HG03095 (cell line): ENCODE data around the gene BPI.
"Not testable (repeated sequence)": the region's sequence is repeated elsewhere in the genome, so short reads cannot be mapped to it uniquely, and the experiment has no call there.

Source experiments
- ATAC-seq: cut with Tn5 transposase; IDR thresholded peaks from one replicate; pipeline ENCODE4 v1.9.1; 2021; ENCODE audit warnings: moderate library complexity; ENCODE audit not compliant: unreplicated experiment

The BPI gene

DNA sequence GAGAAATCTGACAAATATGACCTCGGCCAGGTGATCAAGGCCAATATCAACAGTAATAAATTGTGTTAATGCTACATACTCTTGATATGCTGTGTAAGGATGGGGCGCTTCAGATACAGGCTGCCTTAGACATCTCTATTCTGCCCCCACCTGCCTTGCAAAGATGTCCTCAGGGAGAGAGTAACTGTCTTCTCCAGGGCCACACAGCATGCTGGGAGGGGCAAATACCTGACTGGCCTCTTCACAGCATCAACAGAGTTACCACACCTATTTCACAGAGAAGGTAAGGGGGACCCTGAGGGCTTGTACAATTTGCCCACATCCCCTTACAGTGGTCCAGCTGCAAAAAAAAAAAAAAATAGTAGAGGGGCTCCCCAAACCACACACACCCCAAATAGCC is 26.3 kb upstream of the BPI start:
- ATAC-seq: no peak

DNA sequence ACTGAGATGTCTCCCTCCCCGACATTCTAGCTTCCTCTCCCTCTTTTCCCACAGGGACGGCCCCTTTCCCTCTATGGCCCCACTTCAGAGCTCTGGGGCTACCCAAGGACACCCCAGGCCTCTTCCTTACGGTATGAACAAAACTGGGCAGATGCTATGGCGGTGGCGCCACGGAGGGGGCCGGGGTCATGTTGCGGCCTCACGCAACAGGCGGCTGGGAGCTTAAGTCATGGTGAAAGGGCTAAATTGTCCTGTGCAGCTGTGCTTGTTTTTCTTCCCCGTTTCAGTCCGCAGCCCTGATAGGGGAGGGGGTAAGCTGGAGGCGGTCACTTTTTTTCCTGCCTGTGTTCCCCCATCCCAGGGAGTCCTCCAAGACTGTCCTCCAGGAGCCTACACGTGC is 25.8 kb upstream of the BPI start:
- ATAC-seq: no peak

DNA sequence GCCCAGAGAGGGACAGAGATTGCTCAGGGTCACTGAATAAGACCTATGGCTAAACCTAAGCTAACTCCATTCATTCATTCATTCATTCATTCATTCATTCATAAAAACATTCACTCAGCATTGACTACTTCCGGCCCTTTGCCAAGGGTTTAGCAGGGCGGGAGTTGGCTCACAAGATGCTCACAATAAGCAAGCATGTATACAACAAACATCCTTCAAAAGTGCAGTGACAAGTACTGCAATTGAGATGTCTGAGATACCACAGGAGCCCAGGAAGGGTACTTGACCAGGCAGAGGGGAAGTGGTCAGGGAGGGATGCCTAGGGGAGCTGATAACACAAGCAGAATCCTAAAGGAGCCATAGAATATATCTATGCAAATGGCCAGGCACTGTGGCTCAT is 25.2 kb upstream of the BPI start:
- ATAC-seq: no peak

DNA sequence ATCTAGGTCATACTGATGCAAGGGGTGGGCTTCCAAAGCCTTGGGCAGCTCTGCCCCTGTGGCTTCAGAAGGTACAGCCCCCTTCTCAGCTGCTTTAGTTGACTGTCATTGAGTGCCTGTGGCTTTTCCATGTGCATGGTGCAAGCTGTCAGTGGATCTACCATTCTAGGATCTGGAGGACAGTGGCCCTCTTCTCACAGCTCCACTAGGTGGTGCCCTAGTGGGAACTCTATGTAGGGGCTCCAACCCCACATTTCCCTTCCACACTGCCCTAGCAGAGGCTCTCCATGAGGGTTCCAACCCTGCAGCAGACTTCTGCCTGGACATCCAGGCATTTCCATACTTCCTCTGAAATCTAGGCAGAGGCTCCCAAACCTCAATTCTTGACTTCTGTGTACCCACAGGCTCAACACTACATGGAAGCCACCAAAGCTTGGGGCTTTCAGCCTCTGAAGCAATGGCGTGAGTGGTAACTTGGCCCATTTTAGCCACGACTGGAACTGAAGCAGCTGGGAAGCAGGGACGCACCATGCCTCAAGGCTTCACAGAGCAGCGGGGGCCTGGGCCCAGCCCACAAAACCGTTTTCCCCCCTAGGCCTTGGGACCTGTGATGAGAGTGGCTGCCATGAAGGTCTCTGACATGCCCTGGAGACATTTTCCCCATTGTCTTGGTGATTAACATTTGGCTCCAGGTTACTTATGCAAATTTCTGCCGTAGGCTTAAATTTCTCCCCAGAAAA is 22.6 kb upstream of the BPI start:
- not testable (repeated sequence) for ATAC-seq

DNA sequence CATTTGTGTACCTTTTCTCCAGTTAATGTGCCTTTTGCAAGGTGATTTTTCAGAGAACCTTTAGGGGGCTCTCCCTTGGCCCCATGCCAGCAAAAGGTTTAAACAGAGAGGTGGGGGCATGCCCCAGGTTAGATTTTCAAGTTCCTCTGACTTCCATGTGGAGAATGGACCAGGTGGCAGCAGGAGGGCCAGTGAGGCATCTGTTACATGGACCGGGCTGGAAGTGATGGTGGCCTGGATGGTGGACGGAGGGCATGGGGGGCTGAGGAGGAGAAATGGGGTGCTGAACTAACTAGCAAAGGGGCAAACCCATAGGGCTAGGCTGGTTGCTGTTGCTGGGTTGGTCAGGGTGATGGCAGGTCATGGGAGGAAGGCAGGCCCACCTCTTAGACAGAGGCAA is 20.7 kb upstream of the BPI start:
- no peak for ATAC-seq

DNA sequence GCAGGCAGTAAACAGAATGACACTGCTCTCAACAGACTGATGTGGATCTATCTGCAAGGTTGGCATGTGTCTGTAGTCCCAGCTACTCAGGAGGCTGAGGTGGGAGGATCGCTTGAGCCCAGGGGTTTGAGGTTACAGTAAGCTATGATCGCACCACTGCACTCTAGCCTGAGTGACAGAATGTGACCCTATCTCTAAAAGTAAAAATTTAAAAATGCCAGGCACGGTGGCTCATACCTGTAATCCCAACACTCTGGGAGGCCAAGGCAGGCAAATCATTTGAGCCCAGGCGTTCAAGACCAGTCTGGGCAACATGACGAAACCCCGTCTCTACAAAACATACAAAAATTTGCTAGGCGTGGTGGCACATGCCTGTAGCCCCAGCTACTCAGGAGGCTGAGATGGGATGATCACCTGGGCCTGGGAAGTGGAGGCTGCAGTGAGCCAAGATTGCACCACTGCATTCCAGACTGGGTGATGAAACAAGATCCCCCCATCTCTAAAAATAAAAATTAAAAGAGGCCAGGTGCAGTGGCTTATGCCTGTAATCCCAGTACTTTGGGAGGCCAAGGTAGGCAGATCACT is 19.8 kb upstream of the BPI start:
- not testable (repeated sequence) for ATAC-seq

DNA sequence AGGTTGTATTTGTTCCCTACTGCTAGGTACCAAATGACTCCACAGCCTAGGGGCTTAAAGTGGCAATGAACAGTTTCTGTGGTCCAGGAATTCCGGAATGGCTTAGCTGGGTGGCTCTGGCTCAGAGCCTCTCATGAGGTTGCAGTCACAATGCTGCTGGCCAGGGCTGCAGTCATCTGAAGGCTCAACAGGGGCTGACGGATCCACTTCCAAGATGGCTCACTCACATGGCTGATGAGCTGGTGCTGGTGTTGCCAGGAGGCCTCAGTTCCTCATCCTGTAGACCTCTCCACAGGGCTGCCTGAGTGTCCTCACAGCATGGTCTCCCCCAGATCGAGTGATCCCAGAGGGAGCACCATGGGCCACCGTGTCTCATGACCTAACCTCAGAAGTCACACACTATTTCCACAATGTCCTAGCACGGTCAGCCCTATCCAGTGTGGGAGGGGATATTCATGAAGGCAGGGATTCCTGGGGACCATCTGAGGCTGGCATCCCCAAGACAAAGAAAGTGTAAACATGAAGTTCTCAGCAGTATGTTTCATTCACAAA is 19.0 kb upstream of the BPI start:
- no peak for ATAC-seq

DNA sequence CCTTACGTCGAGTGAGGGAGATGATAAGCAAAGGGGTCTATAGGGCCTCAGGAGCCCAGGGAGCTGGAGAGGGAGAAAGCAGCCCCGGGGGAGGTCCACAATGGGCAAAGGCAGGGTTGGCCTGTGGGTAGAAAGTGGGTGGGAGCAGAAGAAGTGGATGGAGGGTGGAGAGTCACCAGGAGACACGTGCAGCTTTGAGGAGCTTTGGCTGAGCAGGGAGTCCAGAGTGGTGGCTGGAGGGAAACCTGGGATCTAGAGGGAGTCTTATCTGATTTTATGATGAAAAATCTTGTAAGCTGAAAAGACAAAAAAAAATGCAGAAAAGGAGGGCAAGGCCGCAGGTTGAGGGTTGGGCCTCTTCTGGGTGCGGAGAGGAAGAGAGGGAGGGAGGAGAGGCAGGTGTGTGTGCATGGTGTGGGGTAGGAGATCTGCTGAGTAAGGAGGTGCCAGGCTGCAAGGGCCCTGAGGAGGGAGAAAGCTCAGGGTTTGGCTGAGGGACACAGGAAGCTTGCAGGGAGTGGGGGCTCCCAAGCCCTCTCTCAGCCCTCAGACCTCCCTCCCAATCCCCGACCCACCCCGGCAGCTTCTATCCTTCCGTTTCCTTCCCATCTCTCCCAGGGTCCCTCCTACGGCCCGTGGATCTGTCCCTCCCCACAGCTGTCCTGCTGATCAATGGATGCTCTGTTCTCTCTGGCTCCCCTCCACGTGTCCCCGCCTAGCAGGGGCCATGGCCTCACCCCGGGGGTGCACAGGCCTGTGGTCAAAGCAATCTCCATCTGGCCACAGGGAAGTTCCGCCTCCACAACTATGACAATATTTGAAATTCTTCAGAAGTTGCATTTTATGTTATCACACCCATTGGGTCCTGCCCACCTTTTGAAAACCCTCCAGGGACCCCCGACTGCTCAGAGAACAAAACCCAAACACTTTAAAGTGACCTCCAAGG is 17.1 kb upstream of the BPI start:
- no peak for ATAC-seq

DNA sequence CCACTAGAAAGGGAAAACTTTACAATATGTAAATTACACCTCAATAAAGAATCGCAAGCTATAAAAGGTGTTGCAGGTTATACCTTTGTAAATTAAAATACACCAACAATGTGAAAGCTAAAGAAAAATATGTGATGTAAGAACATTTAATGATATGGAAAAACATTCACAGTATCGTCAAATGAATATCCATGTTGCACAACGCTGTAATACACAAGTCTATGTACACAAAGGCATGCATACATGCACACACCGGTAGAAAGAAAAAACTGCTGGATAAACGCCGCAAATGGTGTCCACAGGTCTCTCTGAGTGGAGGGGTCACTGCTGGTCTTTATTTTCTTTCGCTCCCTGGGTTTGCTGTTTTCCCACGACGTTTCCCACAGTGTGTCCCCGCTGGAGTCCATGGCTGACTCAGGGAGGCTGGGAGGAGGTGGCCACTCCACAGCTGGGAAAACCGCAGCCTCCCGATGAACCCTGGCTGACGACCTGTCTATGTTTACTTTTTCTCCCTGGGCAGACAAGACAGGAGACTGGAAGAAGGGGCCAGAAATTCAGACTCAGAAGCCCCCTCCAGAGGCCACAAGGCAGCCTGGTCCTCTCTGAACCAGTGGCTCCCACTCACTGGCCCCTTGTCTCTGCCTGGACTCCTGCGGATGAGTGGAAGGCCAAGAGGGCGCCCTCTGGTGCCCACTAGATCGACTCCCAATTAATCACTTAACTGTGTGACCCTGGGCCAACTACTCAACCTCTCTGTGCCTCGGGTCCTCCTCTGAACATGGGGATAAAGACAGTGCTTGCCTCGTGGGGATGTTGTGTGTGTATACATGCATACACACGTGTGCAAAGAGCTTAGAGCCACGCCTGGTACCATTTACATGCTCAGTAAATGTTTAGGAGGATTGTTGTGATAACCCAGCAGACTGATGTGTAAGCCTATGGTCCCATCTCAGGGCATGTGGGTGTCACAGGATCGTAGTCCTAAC is 12.8 kb upstream of the BPI start:
- no peak for ATAC-seq

DNA sequence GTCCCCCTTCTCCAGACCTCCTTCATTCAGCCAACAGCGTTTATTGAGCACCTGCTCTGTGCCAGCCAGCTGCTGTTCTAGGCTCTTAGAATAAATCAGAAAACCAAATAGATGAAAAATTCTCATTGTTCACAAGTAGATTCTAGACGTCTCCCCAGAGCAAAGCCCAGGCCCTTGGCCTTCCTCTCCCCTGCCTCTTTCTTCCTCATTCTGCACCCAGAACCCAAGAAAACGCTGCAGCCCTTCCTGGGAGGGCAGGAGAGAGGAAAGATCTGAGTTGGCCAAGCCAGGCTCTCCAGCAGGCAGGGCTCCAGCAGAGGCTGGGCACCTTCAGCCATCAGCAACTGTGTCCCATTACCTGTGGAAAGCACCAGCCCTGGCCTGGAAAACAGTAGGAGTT is 12.0 kb upstream of the BPI start:
- ATAC-seq: no peak

DNA sequence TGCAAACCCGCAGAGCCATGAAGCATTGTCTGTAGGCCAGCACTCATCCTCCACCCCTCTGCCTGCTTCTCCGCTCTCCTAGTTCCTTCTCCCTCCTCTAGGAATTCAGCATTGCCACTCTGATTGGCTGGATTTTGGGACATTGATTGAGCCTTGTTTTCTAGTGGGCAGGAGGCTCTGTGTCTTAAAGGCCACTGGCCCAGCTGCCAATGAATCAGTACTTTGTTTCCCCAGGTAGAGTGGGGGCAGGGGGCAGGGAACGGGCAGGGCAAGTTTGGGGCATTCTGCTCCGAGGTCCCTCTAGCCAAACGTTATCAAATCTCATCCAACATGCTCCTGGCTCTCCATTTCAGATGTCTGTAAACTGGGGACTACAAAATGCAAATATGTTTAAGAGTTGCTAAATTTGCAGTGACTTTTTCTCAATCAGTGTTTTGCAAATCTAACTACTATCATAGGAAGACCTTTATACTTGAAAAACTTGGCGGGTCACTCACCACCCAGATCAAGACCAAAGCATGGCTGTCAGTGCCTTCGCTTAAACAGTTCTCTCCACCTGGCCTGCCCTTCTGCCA is 10.4 kb upstream of the BPI start:
- ATAC-seq: no peak

DNA sequence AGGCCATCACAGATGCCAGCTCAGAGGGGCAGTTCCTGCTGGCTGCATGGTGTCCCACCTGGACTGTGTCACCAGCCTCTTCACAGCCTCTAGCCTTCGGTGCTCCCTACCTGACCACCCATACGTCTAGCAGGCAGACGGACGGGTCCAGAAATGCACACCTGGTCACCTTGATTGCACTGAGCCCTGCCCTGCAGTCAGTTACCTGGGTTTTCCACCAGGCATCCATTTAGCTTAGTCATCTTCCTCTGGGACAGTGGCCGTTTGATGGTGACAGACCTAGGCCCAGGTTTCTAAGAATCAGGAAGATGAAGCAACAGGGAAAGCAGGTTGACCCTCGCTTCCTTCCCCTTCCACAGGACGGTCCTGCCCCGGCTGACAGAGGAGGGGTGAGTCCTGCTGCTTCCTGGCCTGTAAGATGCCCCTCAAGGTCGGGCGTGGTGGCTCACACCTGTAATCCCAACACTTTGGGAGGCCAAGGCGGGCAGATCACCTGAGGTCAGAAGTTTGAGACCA is 9.8 kb upstream of the BPI start:
- no peak for ATAC-seq

DNA sequence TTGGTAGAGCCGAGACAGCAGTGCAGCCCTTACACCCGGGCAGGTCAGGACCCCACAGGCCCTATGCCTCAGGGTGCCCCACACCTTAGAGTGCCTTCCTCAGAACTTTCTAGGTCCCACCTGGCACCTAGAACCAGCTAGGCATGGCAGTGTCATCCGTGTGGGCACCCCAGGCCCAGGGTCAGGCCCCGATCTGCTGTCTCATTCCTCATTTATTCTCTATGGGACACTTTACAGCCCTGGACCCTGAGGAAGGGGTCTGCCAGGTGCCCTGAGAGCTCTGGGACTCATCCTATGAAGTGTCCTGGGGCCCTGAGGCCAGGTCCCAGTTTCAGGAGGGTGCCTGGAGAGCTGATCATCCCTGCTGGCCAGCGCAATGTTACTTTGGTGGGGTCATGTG is 8.1 kb upstream of the BPI start:
- ATAC-seq: no peak

DNA sequence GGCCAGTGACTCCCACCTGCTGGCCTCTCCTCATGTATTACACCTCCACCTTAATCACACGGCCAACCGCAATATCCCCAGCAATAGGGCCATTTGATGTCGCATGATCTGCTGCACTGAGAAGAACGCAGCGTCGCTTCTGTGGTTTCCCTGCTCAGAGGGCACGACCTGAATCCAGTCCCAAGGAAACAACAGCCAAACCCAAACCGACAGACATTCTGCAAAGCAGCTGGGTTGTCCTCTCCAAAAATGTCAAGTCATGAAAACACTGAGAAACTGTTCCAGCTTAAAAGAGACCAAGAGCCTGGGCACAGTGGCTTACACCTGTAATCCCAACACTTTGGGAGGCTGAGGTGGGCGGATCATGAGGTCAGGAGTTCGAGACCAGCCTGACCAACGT is 7.5 kb upstream of the BPI start:
- ATAC-seq: no peak

DNA sequence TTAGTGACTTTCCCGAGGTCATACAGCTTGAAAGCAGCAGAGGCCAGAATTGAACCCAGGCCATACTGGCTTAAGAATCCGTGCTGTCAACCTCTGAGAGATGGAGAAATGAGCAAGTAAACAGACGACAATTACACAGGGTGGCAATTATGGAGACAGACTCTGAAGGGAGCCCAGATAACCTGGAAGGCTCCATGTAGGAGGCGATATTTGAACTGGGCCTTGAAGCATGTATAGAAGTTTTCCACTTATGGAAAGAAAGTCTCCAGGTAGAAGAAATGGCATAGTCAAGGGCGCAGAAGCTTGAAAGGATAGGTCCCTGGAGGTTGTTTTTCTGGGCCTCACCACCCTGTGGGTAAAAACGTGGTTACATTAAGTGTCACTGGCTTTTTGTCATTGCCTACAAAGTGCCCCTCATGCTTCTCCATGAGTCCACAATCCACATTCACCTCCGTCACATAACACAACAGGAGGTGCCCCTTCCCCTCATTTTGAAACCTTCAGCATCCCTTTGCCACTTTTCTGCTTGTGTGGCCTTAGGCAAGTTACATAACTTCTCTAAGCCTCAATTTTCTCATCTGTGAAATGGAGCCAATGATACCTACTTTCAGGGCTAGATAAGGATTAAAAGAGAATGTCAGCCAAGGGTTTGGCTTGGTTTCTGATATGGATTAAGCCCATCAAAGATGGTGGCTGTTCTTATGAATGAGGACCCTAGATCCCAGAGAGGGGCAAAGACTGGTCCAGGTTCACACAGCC is 5.9 kb upstream of the BPI start:
- ATAC-seq: no peak

DNA sequence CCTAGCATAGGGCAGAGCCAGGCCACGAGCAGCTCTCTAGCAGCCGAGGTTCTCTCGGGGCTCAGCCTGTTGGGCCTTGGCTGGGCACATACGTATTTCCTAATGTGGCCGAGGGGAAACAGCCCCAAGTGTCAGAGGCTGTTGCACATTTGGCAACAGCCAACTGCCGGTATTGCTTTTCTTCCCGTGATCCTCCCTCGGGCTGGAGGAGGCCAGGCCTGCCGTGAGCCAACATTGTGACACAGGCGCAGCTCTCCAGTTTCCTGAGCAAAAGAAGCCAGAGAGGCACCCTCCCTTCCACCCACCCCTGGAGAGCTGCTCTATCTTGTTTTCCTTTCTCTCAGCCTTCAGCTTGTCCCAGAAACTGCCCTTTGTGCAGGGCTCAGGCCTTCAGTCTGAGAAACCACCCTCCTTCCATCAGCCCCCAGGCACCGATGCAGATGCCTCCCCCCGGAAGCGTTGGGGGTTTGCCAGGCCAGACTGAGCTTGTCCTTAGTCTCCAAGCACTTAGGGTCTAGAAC is 5.1 kb upstream of the BPI start:
- ATAC-seq: no peak

DNA sequence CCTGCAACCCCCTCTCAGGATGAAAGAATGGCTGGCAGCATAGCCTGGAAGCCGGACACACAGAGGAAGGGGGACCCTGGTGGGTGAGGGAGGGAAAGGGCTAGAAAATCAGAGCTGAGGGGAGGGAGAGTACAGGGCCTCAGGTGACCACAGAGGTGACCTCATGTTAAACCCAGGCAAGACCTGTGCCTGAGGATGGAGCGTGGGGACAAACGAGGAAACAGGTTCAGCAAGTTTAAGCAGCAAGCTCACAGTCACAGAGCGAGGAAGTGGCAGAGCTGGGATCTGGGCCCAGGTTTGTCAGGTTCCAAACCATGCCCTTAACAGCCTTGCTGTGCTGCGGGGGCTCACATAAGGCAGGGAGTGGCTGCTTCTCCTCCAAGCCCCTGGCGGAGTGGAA is 4.0 kb upstream of the BPI start:
- ATAC-seq: no peak

DNA sequence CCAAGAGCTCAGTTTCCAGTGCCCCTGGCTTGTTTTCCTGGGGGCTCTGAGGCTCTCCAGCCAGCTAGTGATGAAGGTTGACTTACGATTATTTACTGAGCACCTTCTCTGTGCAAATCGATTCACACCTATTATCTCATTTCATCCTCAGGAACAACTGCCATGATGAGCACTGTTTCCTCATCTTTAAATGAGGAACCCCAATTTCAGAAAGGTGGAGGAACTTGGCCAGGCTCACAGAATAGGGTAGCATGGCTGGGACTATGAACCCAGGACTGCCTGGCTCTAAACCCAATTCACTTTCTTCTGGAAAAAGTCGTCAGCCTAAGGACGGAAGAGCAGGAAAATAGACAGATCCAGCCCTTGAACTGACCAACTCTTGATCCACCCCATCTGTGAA is 3.5 kb upstream of the BPI start:
- no peak for ATAC-seq

DNA sequence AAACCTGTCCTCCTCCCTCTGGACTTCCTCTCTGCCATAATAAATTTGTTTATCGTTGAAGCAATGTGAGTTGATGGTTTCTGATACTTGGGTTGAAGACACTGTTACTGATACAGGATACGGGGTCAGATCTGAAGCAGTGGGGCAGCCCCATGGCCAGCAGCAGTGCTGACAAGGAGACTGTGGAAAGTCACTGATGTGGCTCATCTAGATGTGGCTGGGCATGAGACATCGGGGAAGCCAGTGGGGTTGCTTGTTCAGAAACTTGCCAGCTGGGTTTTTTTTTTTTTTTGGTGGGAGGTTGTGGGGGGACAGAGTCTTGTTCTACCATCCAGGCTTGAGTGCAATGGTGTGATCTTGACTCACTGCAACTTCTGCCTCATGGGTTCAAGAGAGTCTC is 2.6 kb upstream of the BPI start:
- no peak for ATAC-seq
